ENCODE results near the gene LKAAEAR1. TPM values are rescaled to one million over a fixed set of nuclear protein-coding genes. Genes with fewer than 3 reads are reported as not detected.
"Not testable (repeated sequence)": the region's sequence is repeated elsewhere in the genome, so short reads cannot be mapped to it uniquely, and the experiment has no call there.

Gene LKAAEAR1, protein sequence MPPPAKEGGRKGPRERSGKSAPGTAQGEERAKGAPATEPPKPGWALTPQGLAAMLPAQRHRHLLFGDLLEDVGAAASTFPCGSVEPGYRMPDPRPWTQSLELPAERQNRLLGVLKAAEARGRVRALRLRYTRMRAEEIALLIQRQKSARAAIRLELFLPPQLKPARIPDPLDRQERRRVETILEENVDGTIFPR
- total RNA-seq, result not detected

DNA sequence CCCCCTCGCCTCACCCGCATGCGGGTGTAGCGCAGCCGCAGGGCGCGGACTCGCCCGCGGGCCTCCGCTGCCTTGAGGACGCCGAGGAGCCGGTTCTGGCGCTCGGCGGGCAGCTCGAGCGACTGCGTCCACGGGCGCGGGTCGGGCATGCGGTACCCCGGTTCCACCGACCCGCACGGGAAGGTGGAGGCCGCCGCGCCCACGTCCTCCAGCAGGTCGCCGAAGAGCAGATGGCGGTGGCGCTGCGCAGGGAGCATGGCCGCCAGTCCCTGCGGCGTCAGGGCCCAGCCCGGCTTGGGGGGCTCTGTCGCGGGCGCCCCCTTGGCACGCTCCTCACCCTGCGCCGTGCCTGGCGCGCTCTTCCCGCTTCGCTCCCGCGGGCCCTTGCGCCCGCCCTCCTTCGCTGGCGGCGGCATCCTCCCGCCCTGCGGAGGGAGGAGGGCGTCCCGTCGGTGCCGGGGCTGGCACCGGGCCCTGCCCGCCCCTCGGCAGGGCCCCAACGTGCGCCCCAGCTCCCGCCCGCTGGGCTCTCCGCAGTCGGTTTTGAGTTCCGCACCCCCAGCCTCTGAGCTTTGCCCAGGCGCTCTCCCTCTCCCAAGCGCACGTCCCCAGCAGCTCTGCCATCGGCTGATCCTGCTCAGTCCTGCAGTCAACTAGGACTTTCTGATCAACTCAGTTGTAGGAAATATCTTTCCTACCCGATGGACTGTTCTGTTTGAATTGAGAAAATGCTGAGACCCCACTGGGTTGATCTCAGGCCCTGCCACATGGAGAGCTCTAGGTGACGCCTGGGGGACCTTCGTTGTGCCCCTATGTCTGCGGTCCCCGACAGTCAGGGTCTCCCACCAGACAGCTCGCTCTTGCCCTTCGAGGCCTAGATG is at the start of gene LKAAEAR1:
Gene LKAAEAR1 (minus strand): TSS at position 595 of the 881 bp plus-strand sequence. CDS start 179 bp downstream, at position 416.
- peaks cover 3% of the 10 kb centered on the region in 2 donors for H3K36me3 Mint-ChIP-seq
- no peaks in the 10 kb centered on the region for H3K9me3 Mint-ChIP-seq
- DNase-seq (ENCODE audit: low spot score in 2 of 2) (no peak), ATAC-seq (no peak)
- H3K27ac Mint-ChIP-seq, result no peak within 1 kb of the TSS

- ATAC-seq, result peak; percentile 54 to 63
- Mint-ChIP-seq H3K9me3 (no peaks in the 10 kb centered on the region), H3K27ac (no peak overlapping the region), H3K36me3 (no peaks in the 10 kb centered on the region)
- peak in 1 of 2 donors; percentile 44 for DNase-seq (ENCODE audit: low spot score in 2 of 2)
These were observed 47.2 kb upstream of the LKAAEAR1 start for GRCh38 chr20:64131406-64131805.

DNA sequence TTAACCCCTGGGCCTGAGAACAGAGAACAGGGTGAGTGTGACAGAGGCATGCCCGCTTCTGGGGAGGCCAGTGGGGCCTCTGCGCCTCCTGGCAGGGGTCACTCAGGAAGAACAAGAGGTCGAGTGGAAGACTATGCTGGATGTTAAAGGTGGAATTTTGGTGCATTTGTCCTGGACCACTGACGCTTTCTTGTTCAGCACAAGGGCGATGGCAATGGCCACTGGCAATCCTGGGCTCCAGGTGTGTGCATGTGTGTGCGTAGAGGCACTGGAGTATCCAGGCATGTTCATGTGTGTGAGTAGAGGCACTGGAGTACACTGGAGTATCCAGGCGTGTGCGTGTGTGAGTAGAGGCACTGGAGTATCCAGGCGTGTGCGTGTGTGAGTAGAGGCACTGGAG is 46.7 kb upstream of the LKAAEAR1 start:
- no peak overlapping the region for H3K27ac Mint-ChIP-seq
- no peak for ATAC-seq
- peak in 1 of 2 donors; percentile 26 for DNase-seq (ENCODE audit: low spot score in 2 of 2)
- H3K36me3 Mint-ChIP-seq, result no peaks in the 10 kb centered on the region
- H3K9me3 Mint-ChIP-seq, result no peaks in the 10 kb centered on the region

DNA sequence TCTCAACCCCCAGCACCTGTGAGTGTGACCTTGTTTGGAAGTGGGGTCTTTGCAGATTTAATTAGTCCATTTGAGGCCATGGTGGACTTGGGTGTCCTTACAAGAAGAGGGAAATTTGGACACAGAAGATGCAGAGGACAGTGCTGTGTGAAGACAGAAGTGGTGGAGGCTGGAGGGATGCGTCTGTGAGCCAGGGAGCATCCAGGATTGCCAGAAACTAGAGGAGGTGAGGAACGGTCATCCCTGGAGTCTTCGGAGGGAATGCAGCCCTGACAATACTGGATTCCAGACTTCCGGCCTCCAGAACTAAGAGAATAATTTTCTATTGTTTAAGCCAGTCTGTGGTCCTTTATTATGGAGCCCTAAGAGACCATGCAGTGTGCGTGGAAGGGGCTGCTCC is 46.1 kb upstream of the LKAAEAR1 start:
- DNase-seq (ENCODE audit: low spot score in 2 of 2), result peak in 1 of 2 donors; percentile 7
- Mint-ChIP-seq H3K9me3 (no peaks in the 10 kb centered on the region), H3K27ac (peak overlapping the region in 1 of 2 donors; percentile 19), H3K36me3 (no peaks in the 10 kb centered on the region)
- no peak for ATAC-seq

DNA sequence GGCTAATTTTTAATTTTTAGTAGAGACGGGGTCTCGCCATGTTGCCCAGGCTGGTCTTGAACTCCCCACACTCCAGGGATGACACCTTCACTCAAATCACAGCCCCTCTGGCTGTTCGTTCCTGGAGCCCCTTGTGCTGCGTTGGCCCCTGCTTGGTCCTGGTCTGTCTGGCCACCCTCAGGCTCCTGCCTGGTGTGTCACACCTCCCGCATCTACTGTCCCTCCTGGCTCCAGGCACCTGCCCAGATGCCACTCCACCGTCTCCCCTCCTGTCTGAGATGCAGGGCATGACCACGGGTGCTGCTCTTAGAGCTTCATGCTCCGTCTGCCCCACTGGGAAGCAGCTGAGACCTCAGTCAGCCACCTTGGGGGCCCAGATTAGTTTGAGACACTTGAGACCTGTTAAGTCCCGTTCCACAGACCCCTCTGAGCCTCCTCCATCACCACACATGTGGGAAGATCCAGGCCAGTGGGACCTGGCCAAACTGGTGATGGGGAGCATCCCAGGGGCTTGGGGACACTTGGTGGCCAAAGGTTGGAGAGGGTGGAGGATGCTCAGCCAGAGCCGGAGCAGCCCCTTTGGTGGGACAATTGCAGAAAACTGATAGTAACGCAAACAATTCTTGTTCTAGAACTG is 45.1 kb upstream of the LKAAEAR1 start:
- H3K9me3 Mint-ChIP-seq, result no peaks in the 10 kb centered on the region
- DNase-seq (ENCODE audit: low spot score in 2 of 2), result peak in 1 of 2 donors; percentile 31
- no peak for ATAC-seq
- H3K27ac Mint-ChIP-seq, result no peak overlapping the region
- H3K36me3 Mint-ChIP-seq, result no peaks in the 10 kb centered on the region

DNA sequence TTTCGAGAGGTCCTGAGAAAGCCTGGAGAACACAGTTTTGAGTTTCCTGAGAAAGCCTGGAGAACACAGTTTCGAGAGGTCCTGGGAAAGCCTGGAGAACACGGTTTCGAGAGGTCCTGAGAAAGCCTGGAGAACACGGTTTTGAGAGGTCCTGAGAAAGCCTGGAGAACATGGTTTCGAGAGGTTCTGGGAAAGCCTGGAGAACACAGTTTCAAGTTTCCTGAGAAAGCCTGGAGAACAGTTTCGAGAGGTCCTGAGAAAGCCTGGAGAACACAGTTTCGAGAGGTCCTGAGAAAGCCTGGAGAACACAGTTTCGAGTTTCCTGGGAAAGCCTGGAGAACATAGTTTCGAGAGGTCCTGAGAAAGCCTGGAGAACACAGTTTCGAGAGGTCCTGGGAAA is 39.3 kb upstream of the LKAAEAR1 start:
- DNase-seq (ENCODE audit: low spot score in 2 of 2), result peak in 1 of 2 donors; percentile 4
- H3K27ac Mint-ChIP-seq, H3K9me3 Mint-ChIP-seq, H3K36me3 Mint-ChIP-seq, ATAC-seq: not testable (repeated sequence)

- ATAC-seq; H3K36me3 Mint-ChIP-seq; H3K27ac Mint-ChIP-seq; DNase-seq (ENCODE audit: low spot score in 2 of 2); H3K9me3 Mint-ChIP-seq: not testable (repeated sequence)
These were observed 38.7 kb upstream of the LKAAEAR1 start for GRCh38 chr20:64122927-64123326.

GRCh38 chr20:64121586-64121985 is 37.4 kb upstream of the LKAAEAR1 start:
- DNase-seq (ENCODE audit: low spot score in 2 of 2) (no peak), ATAC-seq (no peak)
- no peaks in the 10 kb centered on the region for H3K36me3 Mint-ChIP-seq
- H3K9me3 Mint-ChIP-seq, result no peaks in the 10 kb centered on the region
- H3K27ac Mint-ChIP-seq, result no peak overlapping the region

GRCh38 chr20:64119681-64120341 is 35.6 kb upstream of the LKAAEAR1 start:
- ATAC-seq, result peak; percentile 43 to 48
- Mint-ChIP-seq H3K27ac (peak overlapping the region; percentile 67 to 92), H3K36me3 (no peaks in the 10 kb centered on the region), H3K9me3 (no peaks in the 10 kb centered on the region)
- DNase-seq (ENCODE audit: low spot score in 2 of 2), result peak in 1 of 2 donors; percentile 54

DNA sequence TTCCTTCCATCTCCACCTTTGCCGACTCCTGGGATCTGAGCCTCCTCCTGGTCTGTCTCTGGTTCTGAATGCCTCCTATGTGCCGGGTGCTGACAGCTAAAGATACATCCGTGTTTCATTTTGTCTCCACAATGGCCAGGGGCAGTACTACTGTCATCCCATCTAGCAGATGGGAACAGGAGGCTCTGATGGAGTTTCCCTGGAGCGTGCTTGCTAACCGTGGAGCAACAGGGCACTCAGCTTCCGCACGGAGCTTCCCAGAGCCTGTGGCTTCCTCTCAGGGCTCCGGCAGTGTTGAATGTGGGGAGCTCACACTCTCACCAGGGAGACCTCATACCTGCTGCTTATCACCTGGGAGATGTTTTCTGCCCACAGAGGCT is 35.1 kb upstream of the LKAAEAR1 start:
- no peaks in the 10 kb centered on the region for H3K36me3 Mint-ChIP-seq
- peak in 1 of 2 donors; percentile 49 for DNase-seq (ENCODE audit: low spot score in 2 of 2)
- H3K27ac Mint-ChIP-seq, result no peak overlapping the region
- ATAC-seq, result no peak
- no peaks in the 10 kb centered on the region for H3K9me3 Mint-ChIP-seq

- DNase-seq (ENCODE audit: low spot score in 2 of 2); H3K36me3 Mint-ChIP-seq; ATAC-seq; H3K27ac Mint-ChIP-seq; H3K9me3 Mint-ChIP-seq: not testable (repeated sequence)
These were observed 33.2 kb upstream of the LKAAEAR1 start for GRCh38 chr20:64117432-64117777.

- Mint-ChIP-seq H3K27ac (no peak overlapping the region), H3K36me3 (no peaks in the 10 kb centered on the region), H3K9me3 (no peaks in the 10 kb centered on the region)
- ATAC-seq (no peak), DNase-seq (ENCODE audit: low spot score in 2 of 2) (peak in 1 of 2 donors; percentile 48)
These were observed 32.6 kb upstream of the LKAAEAR1 start for GRCh38 chr20:64116541-64117431.

GRCh38 chr20:64116016-64116415 is 31.8 kb upstream of the LKAAEAR1 start:
- Mint-ChIP-seq H3K27ac (no peak overlapping the region), H3K36me3 (no peaks in the 10 kb centered on the region), H3K9me3 (no peaks in the 10 kb centered on the region)
- DNase-seq (ENCODE audit: low spot score in 2 of 2), result no peak
- ATAC-seq, result no peak

- ATAC-seq, result no peak
- DNase-seq (ENCODE audit: low spot score in 2 of 2), result peak in 1 of 2 donors; percentile 38
- Mint-ChIP-seq H3K36me3 (no peaks in the 10 kb centered on the region), H3K9me3 (no peaks in the 10 kb centered on the region), H3K27ac (no peak overlapping the region)
These were observed 31.1 kb upstream of the LKAAEAR1 start for GRCh38 chr20:64115171-64115911.

DNA sequence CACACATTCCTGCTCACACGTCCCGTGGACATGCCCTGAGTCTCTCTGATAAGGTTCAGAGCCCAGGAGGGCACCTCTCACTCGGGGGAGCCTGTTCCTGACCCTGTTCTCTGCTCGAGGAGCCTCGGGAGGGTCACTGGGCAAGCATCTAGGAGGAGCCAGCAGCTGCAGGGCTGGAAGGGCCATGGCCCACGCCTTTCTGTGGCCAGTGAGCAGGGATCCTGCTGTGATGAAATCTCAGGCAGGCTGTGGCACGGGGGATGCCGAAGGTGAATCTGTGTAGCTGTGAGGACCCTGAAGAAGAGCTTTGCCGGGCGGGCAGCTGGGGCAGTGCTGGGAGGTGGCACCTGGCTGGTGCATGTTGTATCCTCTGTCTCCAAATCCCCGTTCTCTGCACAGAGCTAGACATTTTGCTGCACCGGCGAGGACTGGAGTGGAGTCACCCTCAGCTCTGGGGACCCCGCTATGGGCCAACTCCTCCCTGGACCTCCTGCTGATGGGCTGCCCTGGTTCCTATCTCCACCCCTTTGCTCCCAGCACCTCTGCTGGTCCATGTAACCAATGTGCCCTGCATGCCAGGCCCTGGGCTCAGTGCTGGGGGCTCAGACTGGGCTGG is 30.3 kb upstream of the LKAAEAR1 start:
- H3K27ac Mint-ChIP-seq, result no peak overlapping the region
- ATAC-seq (no peak), DNase-seq (ENCODE audit: low spot score in 2 of 2) (peak in 1 of 2 donors; percentile 49)
- no peaks in the 10 kb centered on the region for H3K9me3 Mint-ChIP-seq
- H3K36me3 Mint-ChIP-seq, result no peaks in the 10 kb centered on the region
